NCI-H1417 (cell line): ENCODE measurements around the gene PIGN.
"Not testable (repeated sequence)": the region's sequence is repeated elsewhere in the genome, so short reads cannot be mapped to it uniquely, and the experiment has no call there.

Experiments used
- DNase-seq, 3 experiments: peaks; one replicate each; lab custom pipeline; 2025; lab: John Stamatoyannopoulos, UW

The PIGN gene

DNA sequence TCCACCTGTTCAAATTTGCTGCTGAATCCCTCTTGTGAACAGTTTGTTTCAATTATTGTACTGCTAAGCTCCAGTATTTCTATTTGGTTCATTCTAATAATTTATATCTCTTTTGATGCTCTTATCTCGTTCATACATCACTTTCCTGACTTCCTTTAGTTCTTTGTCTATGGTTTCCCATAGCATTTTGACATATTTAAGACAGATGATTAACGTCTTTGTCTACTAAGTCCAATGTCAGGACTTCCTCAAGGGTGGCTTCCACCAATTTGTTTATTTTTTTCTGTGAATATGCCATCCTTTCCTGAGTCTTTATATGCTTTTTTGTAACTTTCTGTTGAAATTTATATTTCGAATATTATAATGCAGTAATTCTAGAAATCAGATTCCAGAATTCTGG lies 9.6 kb downstream of the PIGN start:
- DNase-seq = no peak

DNA sequence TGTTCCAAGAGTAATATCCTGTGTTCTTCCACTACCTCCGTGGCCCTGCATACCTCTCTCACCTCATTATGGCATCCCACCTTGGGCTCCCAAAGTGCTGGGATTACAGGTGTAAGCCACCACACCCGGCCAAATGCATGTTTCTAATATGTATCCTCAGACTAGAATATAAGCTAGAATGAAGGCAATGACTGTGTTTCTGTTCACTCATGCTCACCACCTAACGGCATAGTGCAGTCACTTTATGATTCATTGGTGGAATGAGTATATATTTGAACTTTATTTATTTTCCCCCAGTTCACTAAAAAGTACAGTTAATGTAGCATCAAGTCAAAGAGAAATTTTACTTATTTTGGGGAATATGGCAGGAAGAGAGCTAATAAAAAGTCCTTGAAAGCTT lies 11.3 kb downstream of the PIGN start:
- no peak for DNase-seq

DNA sequence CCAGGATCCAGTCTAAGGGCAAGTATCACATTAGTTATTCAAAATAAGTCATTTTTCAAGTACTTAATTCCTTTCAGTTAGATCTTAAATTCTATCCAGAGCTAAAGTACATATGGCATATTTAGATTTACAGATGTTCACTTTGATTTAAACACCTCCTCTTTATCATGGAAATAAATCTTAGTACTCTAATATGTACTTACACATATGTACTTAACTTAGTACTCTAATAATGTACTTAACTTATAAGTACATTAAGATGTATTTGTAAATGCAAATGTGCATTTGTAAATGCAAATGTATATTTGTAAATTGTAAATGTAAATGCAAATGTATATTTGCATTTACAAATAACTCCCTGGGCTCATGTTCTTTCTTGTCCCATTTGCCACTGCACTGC lies 14.6 kb downstream of the PIGN start:
- DNase-seq = no peak

DNA sequence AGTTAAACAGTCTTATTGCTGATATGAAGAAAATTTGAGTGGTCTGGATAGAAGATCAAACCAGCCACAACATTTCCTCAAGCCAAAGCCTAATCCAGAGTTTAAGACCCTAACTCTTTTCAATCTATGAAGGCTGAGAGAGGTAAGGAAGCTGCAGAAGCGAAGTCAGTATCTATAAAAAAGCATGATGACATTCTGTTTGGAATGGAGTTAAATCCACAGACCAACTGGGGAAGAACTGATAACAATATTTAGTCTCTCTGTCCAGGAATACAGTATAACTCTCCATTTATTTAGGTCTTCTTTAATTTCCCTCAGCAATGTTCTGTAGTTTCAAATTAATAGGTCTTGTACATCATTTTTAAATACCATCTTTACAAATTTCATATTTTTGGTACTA lies 16.0 kb downstream of the PIGN start:
- no peak for DNase-seq

DNA sequence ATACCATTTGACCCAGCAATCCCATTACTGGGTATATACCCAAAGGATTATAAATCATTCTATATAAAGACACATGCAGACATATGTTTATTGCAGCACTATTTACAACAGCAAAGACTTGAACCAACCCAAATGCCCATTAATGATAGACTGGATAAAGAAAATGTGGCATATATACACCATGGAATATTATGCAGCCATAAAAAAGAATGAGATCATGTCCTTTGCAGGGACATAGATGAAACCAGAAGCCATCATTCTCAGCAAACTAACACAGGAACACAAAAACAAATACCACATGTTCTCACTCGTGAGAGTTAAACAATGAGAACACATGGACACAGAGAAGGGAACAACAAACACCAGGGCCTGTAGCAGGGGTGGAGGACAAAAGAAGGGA lies 20.3 kb downstream of the PIGN start:
- not testable (repeated sequence) for DNase-seq

DNA sequence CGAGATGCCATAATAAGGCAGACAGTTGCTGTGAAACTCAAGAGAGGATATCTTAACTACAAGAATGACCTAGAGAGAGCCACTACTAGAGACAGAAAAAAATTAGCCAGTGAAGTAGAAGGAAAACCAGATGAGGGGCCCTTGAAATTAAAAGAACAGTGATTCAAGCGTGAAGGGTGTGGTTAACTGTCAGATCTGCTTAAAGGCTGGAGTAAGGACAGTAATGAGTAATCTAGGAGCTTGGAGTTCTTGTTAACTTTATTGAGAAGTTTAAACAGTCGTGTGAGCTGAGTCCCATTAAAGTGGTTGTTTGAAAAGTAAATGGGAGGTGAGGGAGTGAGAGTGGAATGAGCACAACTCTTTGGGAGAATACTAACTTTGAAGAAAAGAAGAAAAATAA lies 21.3 kb downstream of the PIGN start:
- no peak for DNase-seq

DNA sequence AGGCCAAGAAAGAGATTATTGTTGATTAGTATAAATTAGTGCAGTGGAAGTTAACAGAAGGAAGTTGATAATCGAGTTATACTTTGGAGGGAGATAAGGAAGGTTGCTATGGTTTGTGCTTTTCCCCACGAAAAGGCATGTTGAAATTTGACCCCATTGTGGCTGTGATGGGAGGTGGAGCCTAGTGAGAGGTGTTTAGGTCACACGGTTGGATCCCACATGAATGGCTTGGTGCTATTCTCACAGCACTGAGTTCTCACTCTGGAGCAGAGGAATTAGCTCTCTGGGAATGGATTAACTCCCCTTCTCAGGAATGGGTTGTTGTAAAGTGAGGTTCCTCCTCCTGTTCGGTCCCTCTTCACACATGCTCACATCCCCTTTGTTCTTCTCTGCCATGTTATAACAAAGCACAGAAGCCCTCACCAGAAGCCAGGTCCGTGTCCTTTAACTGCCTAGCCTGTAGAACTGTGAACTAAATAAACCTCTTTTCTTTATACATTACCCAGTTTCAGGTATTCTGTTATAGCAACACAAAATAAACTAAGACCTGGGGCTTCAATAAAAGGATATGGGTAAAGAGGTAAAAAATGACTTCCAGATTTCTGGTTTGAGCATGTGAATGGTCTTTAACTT lies 21.9 kb downstream of the PIGN start:
- no peak for DNase-seq

DNA sequence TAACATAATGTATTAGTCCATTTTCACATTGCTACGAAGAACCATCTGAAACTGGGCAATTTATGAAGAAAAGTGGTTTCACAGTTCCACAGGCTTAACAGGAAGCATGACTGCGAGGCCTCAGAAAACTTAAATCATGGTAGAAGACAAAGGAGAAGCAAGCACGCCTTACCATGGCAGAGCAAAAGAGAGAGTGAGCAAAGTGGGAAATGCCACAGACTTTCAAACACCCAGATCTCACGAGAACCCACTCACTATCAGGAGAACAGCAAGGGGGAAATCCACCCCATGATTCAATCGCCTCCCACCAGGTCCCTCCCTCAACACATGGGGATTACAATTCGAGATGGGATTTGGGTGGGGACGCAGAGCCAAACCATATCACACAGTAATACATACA lies 22.5 kb downstream of the PIGN start:
- DNase-seq = no peak

DNA sequence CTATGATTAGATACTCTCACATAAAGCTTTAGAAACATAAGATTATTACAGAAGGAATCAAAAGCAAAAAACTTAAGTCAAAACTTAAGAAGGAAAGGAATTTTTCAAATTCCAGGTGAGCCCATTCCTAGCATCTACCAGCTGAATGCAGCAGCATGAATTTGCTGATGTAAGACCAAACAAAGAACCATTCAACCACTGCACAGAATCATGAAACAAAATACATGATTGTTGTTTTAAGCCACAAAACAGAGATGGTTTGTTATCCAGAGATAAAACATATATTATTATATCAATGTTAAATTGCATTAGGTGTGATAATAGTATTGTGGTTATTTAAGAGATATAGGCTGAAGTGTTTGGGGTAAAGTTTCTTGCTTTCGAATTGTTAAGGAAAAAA lies 29.0 kb downstream of the PIGN start:
- DNase-seq = no peak

DNA sequence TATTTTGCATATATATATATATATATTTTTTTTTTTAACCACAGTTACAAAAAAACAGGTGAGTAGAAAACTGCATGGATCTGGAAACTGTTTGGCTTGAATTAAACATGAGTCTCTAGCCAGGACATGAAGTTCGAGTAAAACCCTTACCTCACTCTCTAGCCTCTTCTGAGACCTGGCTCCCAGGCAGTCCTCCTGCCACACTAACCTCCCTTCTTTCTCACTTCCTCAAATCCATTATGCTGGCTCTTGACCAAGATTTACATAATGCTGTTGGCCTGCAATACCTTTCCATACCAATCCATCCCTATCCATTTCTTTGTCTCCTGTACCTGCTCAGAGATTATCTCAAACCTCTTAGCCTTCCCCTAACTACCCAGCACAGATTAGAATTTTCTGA lies 34.0 kb downstream of the PIGN start:
- no peak for DNase-seq

DNA sequence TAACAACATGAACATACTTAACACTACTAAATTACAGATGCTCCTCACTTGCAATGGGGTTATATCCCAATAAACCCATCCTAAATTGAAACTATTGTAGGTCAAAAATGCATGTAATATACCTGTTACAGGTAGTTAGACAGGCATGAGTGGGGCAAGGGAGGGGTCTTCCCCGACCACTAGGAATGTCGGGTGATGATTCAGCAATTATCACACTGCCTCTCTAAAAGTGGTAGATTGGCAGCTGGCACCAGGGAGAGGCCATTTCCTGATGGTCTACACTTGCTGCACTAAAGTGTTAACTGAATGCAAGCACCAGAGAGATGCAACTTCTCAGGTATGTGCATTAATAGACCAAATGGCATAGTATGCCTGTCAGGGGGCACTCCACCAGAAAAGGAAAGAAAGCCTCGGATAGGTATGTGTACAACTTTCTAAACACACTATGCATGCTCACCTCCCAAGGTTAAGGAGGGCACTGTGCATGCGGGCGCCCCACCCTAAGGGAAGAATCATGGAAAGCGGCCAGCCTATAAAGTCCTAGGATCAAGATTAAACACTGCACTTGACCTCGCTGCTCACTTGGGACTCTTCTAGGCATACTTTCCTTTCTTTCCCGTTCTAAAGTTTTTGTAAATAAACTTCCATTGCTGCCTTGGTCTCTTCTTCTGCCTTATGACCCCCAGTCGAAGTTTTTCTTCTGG lies 35.6 kb downstream of the PIGN start:
- no peak for DNase-seq

DNA sequence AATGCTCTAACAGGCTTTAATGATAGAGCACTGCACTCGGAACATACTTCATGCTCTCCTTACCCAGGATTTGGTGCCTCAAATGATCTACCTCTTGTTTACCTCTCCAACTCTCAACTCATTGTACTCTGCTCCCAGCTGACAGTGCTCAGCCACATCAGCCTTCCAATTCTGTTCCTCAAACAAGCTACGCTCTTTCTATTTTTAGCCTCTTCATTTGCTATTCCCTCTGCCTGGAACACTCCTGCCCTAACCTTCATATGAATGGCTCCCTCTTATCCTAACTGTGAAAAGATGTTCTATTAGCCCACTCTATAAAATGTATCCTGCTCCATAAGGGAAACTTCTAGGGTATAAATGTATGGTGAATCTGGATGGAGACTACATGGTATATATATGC lies 42.5 kb downstream of the PIGN start:
- DNase-seq = peak in 1 of 3 experiments; percentile 30

DNA sequence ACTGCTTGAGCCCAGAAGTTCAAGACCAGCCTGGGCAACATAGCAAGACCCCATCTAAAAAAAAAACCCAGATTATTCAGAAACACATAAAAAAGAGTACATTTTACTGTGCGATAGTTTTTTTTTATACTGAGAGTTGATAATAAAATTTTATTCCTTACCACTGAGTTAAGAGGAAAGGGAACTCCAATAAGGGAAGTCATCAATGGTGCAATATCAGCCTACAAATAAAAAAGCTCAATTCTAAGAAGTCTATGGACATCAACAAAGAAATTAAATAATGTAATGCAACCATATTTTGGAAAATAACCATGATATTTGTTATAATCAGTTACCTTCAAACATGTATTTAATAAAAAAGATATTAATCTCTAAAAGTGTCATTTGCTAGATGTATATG lies 46.6 kb downstream of the PIGN start:
- no peak for DNase-seq

DNA sequence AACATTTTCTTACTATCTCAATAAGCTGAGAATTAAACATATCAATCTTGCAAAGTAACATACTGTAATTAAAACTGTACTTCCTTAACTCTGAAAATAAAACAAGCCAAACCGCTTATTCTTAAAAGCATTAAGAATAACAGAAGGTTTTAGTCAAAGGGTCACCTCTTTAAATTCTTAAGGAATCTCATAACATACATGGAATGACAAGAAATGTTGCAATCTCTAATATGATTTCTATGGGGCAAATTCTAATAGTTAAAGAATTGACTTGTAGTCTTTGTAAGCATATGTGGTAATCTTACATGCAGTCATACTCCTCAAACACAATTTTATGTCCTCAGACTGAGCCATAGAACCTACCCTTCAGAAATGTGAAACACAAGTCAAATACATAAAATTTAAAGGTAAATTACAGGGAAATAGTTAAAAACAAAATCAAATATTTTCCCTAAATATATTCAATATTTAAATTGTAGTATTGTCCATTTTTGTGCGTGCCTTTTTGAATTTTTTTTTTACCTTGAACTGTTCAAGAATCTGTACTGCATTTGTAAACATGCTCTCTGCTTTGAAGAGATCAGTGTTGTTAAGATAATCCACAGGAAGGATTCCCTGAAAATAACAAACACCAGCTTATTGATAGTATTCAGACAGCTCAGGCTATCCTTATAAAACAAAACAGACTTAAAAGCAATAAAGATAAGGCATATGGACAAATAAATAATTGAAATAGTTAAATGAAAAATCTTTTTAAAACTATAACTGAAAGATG lies 48.2 kb downstream of the PIGN start:
- no peak for DNase-seq

DNA sequence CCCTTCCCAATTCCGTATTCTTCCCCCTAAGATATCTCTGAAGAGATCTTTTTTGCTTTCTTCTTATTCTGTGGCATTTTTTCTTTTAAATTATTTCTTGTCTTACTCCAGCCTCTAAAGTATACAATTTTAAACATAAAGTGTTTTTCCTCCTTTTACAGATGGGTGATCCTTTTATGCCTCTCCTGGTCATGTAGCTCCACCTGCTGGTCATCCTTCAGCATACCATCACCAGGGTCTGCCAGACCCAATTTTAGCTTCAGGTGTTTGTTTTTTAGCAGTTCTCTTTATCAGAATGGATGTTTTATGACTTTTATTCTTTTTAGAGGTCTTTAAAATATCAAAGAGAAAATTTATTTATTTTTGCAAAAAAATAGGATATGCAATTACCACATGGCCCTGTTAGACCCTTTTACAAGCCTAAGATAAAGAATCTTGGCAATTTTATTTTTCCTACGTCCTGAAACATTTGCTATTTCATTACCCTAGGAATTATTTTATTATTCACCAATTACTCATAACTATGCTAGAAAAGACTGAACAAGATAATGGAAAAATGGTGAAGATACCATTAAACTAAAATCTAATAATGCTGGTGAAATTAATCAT lies 55.5 kb downstream of the PIGN start:
- peak; percentile 23 to 88 (median 45) for DNase-seq

DNA sequence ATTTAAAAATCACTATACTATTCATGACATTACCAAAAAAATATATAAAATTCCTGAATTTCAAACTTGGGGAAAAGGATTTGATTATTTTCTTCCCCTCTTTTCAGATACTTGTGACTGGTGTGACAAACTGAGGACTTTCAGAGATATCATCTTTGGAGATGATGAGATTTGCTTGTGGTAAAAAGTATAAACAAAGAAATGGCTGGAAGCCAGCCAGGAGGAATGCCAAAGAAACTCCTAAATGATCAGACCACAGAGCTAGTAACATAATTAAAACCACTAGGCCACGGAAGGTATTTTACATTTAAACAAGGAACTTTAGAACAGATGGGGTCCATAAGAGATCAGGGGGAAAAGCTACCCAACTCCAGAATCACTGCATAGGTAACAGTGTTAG lies 58.7 kb downstream of the PIGN start:
- no peak for DNase-seq

DNA sequence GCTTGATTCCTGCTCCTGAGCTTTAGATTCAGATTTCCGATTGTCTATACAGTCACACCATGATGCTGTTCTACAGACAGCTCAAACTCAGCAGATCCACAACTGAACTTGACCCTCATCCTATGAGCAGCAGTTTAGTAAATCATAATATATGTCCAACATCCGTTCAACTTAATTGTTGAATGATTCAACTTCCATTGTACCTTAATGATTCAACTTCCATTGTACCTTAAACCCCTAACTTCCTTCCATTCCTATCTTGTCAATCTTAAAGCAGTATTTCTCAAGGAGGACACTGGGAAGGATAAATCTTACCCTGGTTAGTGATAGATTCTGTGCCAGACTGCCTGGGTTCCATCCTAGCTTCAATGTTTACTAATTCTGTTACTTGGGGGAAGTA lies 60.1 kb downstream of the PIGN start:
- no peak for DNase-seq

DNA sequence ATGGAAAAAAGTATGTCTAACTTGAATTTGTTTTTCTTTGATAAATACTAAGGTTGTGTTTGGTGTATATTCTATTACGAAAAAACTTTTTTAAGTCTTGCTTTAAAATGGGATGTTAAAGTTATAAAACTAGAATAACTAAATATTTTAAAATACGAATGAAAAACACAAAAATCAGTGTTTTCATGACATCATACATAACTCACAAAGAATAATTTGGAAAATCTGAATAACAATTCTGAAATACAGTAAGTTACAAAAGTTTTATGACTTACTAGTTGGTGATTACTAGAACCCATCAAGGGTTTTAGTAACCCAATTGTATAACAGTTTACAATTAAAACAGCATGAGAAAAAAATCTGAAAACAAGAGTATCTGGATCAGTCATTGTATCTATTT lies 61.2 kb downstream of the PIGN start:
- no peak for DNase-seq

DNA sequence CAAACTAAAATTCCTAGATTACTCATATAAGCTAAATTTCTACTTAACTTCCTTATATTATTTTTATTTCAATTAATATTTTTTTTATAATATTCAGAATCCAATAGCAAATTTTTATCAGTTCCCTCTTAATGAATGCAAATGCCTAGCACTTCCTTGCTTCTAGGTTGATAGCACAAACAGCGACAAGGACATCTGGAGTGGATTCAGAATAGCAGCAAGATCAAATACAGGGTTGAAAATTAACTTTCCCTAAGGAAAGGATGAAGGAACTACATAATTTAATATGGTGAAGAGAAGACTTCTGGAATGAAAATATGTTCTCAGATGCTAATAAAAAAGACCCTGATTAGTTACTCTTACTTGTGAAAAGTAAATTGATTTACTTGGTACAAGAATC lies 64.5 kb downstream of the PIGN start:
- no peak for DNase-seq

DNA sequence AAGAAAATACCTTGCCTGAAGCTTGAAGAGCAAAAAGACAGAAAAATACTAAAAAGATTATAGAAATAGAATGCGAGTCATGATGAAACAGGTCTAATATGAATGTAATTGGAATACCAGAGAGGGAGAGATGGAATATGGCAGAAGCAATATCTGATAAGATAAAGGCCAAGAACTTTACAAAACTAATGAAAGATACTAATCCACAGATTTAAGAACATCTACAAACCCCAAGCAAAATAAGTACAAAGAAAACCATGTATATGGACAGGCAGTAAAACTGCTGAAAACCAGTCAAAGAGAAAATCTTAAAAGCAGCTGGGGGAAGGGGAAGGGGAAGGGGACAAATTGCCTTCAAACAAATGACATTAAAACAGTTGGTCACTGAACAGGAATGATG lies 67.0 kb downstream of the PIGN start:
- no peak for DNase-seq

DNA sequence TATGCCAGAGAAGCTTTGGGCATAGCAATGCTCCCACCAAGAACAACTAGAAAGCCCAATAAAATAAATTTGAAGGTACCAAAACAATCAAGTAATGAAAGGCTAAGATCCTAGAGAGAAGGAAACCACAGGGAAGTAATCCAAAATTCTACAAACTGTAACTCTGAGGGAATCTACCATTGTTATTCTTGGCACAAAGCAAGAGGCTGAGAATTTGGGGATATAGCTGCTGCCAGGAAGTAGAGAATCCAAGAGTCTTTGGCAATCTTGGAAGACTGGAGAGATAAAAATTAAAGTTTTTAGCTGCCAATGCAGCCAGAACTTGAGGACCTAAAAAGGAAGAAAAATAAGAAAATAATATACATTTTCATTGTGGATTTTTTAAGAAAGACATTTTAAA lies 68.5 kb downstream of the PIGN start:
- no peak for DNase-seq

DNA sequence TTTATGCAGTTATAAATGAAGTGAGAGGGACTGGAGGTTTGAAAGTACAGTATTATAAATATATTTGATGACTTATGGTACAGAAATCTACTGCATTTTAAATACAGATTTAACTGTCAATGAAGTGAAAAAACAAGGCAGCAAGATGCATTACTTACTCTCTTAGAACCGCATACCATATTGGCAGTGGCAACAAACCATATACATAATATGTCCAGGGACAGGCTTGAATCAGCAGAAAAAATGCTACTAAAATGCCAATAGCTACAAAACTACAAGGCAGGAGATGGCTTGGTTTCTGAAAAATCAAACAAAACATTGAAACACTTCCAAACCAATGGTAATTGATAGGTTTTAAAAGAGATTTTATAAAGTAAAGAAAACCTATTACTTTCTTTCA lies 77.2 kb downstream of the PIGN start:
- no peak for DNase-seq

DNA sequence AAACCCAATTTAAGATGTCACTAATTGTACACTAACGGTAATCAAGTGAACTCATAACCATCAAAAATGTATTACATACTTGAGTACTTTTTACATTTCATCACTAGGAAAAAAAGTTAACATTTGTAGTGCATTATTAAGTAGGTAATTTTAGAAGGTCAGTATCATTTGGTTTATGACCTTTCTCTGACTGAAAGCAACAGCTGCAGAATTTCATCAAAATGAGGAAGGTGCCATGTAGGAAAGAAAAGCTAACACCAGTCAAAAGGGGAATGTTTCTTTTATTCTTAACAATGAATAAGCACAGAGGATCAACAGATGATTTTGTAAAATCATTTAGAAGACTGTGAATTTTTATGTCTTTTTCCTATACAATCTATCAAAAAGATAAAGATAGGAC lies 79.0 kb downstream of the PIGN start:
- DNase-seq = no peak
